Transverse colon (tissue), 4 donors: Measurements from ENCODE around the gene CDC42BPB. TPM values are rescaled to one million over a fixed set of nuclear protein-coding genes. Genes with fewer than 3 reads are reported as not detected.

Experiments
- DNase-seq: peaks from one replicate; pipeline ENCODE4 v3.0.0-alpha.2; 2019
- H3K27ac ChIP-seq, 4 donors: fragments of 200-600 bp; sonication (generic); 2 replicates each; pipeline ENCODE4 v1.5.1; 2016 to 2018; ENCODE audit warnings: inconsistent platforms in 4 of 4
- H3K27me3 ChIP-seq: fragments of 200-600 bp; sonication (generic); 2 replicates; pipeline ENCODE4 v1.5.1; 2017; ENCODE audit warnings: inconsistent platforms
- H3K36me3 ChIP-seq, 4 donors: fragments of 200-600 bp; sonication (generic); 2 replicates each; pipeline ENCODE4 v1.5.1; 2017 to 2019; ENCODE audit warnings: inconsistent platforms in 4 of 4
- H3K4me1 ChIP-seq, 4 donors: fragments of 200-600 bp; sonication (generic); 2 replicates each; pipeline ENCODE4 v1.5.1; 2017 to 2020; ENCODE audit warnings: inconsistent platforms in 4 of 4
- H3K4me3 ChIP-seq, 4 donors: fragments of 200-600 bp; sonication (generic); 1 replicate in 1 of 4; 2 replicates in 3 of 4; pipeline versions ENCODE4 v1.5.1 to v1.6.1; 2017 to 2019; ENCODE audit warnings: inconsistent platforms in 4 of 4
- H3K9me3 ChIP-seq, 2 donors: fragments of 200-600 bp; sonication (generic); 2 replicates each; pipeline ENCODE4 v1.5.1; 2017 to 2019; ENCODE audit warnings: inconsistent platforms in 2 of 2
- EP300 ChIP-seq: sonication (generic); formaldehyde crosslinking; IDR thresholded peaks from one replicate; pipeline ENCODE4 v1.6.1; 2017; ENCODE audit warnings: antibody characterized with exemption, low read depth
- POLR2A ChIP-seq: fragments of 450-650 bp; IDR thresholded peaks from one replicate; pipeline ENCODE4 v1.6.1; 2016; ENCODE audit warnings: antibody characterized with exemption, mild to moderate bottlenecking, moderate library complexity
- POLR2AphosphoS5 ChIP-seq, 3 donors: sonication (generic); formaldehyde crosslinking; IDR thresholded peaks; one replicate each; pipeline ENCODE4 v1.6.1; 2016; ENCODE audit warnings: antibody characterized with exemption in 3 of 3
- WGBS, 2 donors: methylation state at CpG; one replicate each; pipeline ENCODE4 v1.1.5; 2018; ENCODE audit warnings: low coverage in 1 of 2; 5-methylcytosine and 5-hydroxymethylcytosine counted together
- in situ Hi-C, 4 donors: fragments of 200-750 bp; cut with MboI; loops; one replicate each; pipeline versions ENCODE4 v1.15.0 to v1.15.1; 2017; ENCODE audit warnings: low sequenced_read_pairs in 3 of 4, low pct_ligation_motif_present in 1 of 4, low pct_unique_long_range_greater_than_20kb in 1 of 4
- intact Hi-C: fragments of 100-400 bp; cut with DNase I; formaldehyde crosslinking; loops from one replicate; pipeline ENCODE4 v1.15.1; 2023; ENCODE audit warnings: low total_unique reads
- total RNA-seq, 4 donors: library from RNA; depleted of rRNA; stranded (reverse); fragments of >200 nt; gene quantifications; one replicate each; pipeline ENCODE4 v1.1.0, GENCODE V29; 2016
- TF ChIP-seq, protein P1 (sequence below), 5 experiments: fragments of 200-600 bp in 3 of 5; fragments of 450-650 bp in 2 of 5; sonication (generic) in 3 of 5; IDR thresholded peaks; 1 replicate in 2 of 5; 2 replicates in 3 of 5; pipeline ENCODE4 v1.5.1; 2016 to 2017; ENCODE audit warnings: antibody characterized with exemption in 5 of 5, inconsistent platforms in 3 of 5, mild to moderate bottlenecking in 2 of 5, moderate library complexity in 1 of 5

The CDC42BPB gene
- total RNA-seq, 4 donors from 2014 or later = 109 to 160 (median 123) TPM

DNA sequence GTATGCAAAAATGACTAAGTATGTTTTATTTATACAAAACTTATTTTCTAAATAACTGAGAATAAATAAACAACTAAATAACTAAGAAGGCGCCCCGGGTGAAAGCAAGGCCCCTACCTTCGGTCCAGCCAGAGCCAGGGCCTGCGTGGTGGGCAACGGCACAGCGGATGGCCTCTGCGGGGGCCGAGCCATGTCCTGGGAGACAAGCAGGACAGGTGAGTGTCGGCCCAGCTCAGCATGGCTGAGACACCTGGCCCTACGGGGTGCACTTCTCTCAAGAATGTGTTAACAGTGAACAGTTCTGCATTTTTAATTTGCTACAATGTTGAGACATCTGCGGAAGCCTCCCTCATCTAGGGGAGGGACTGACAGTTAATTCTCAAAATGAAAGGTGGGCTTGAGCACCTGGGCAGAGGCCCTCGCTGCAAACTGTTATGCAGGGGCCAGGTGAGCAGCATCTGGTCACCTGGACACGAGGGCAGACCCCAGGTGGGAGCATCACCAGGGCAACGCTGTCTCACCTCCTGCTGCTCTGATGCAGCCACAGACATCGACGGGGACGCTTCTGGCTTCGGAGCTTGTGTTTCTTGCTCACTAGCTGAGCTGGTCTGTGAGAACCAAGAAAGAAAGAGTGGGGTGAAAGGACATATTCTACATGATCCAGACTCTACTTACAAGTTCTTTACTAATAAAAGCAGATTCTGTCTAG, 103.1 kb downstream of the CDC42BPB start:
- Histone ChIP-seq H3K4me3 (no peak overlapping the region), H3K9me3 (no peaks in the 10 kb centered on the region), H3K4me1 (peaks cover 0 to 7% (median 1%) of the 10 kb centered on the region in 4 donors), H3K36me3 (peaks cover 0 to 75% (median 15%) of the 10 kb centered on the region in 4 donors), H3K27ac (no peak overlapping the region), H3K27me3 (no peaks in the 10 kb centered on the region)
- no peak for TF ChIP-seq POLR2A
- no peak for TF ChIP-seq EP300
- TF ChIP-seq, protein P1, sequence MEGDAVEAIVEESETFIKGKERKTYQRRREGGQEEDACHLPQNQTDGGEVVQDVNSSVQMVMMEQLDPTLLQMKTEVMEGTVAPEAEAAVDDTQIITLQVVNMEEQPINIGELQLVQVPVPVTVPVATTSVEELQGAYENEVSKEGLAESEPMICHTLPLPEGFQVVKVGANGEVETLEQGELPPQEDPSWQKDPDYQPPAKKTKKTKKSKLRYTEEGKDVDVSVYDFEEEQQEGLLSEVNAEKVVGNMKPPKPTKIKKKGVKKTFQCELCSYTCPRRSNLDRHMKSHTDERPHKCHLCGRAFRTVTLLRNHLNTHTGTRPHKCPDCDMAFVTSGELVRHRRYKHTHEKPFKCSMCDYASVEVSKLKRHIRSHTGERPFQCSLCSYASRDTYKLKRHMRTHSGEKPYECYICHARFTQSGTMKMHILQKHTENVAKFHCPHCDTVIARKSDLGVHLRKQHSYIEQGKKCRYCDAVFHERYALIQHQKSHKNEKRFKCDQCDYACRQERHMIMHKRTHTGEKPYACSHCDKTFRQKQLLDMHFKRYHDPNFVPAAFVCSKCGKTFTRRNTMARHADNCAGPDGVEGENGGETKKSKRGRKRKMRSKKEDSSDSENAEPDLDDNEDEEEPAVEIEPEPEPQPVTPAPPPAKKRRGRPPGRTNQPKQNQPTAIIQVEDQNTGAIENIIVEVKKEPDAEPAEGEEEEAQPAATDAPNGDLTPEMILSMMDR (IDR thresholded peaks at IDR 0.05) = no peak
- TF ChIP-seq POLR2AphosphoS5 (IDR thresholded peaks at IDR 0.05) = no peak
- in situ Hi-C loops (no loop called here), intact Hi-C loops (no loop called here)
- WGBS, 2 donors = 93% methylated on average over 18 of the region's 18 CpGs; no CpG with 5 or more reads in 1 of the 2 donors
- no peak for DNase-seq

DNA sequence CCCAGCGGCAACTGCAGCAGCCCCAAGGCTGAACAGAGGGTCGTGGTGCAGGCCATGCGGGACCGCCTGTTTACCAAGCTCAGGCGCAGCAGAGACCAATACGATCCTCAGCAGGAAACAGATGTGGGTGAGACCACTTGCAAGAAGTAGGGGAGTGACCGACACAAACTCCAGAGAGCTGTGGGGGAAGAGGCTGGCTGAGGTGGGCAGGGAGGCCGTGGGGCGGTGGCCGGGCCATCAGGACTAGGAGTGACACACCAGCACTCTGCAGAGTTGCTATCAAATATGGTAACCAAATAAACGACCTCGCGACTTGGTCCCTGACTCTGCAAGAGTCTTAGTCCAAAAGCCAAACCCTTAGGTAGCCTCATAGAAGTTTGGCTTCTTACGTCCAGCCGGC, 104.2 kb downstream of the CDC42BPB start:
- intact Hi-C loops (no loop called here), in situ Hi-C loops (no loop called here)
- no peak overlapping the region for H3K4me3 ChIP-seq
- 80 to 90% methylated on average over 2 to 15 of the region's 15 CpGs for WGBS, 2 donors
- H3K4me1 ChIP-seq = peaks cover 0 to 7% (median 2%) of the 10 kb centered on the region in 4 donors
- no peaks in the 10 kb centered on the region for H3K9me3 ChIP-seq
- H3K36me3 ChIP-seq = peaks cover 0 to 66% (median 10%) of the 10 kb centered on the region in 4 donors
- H3K27me3 ChIP-seq = no peaks in the 10 kb centered on the region
- DNase-seq = no peak
- TF ChIP-seq POLR2AphosphoS5 (IDR thresholded peaks at IDR 0.05) (no peak), EP300 (no peak), POLR2A (no peak)
- TF ChIP-seq, protein P1 (IDR thresholded peaks at IDR 0.05) = no peak
- H3K27ac ChIP-seq = no peak overlapping the region

GRCh38 chr14:102952276-102952675, 105.1 kb downstream of the CDC42BPB start:
- H3K4me1 ChIP-seq = peaks cover 0 to 7% (median 2%) of the 10 kb centered on the region in 4 donors
- DNase-seq = no peak
- H3K27ac ChIP-seq = no peak overlapping the region
- peaks cover 0 to 57% (median 8%) of the 10 kb centered on the region in 4 donors for H3K36me3 ChIP-seq
- no peaks in the 10 kb centered on the region for H3K9me3 ChIP-seq
- no peak overlapping the region for H3K4me3 ChIP-seq
- H3K27me3 ChIP-seq = no peaks in the 10 kb centered on the region
- WGBS, 2 donors = 91% methylated on average over 6 of the region's 6 CpGs; no CpG with 5 or more reads in 1 of the 2 donors
- in situ Hi-C loops = no loop called here
- TF ChIP-seq EP300 = no peak
- intact Hi-C loops = no loop called here

DNA sequence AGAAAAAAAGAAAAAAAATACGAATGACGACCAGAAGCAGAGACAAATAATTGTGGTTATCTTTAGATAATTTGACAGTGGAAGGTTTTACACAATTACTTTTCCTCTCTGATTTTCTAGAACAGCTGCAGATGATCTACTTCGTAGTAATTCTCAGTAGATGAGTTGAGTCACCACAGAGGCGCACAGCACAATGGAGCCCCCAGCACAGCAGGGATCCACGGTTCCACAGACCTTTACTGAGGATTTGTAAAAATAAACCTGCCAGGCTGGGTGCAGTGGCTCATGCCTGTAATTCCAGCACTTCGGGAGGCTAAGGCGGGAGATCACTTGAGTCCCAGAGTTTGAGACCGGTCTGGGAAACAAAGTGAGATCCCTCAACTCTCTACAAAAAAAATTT, 105.5 kb downstream of the CDC42BPB start:
- Histone ChIP-seq H3K4me3 (no peak overlapping the region), H3K9me3 (no peaks in the 10 kb centered on the region), H3K4me1 (peaks cover 0 to 7% (median 2%) of the 10 kb centered on the region in 4 donors), H3K36me3 (peaks cover 0 to 56% (median 10%) of the 10 kb centered on the region in 4 donors), H3K27ac (no peak overlapping the region), H3K27me3 (no peaks in the 10 kb centered on the region)
- in situ Hi-C loops (no loop called here), intact Hi-C loops (no loop called here)
- no peak for DNase-seq
- WGBS, 2 donors = 75 to 79% methylated on average over 4 to 8 of the region's 8 CpGs
- TF ChIP-seq EP300 (no peak), POLR2A (no peak), POLR2AphosphoS5 (IDR thresholded peaks at IDR 0.05) (no peak)
- TF ChIP-seq, protein P1 (IDR thresholded peaks at IDR 0.05) = no peak
